Adrenal gland (tissue), 12 donors: ENCODE results near the gene IBA57. TPM values are rescaled to one million over a fixed set of nuclear protein-coding genes. Genes with fewer than 3 reads are reported as not detected.

Experiments
- DNase-seq, 7 donors: peaks; one replicate each; pipeline ENCODE4 v3.0.0-alpha.2; 2019 to 2020
- H3K27ac ChIP-seq, 5 donors: fragments of 200-600 bp; sonication (generic) in 4 of 5; 1 replicate in 3 of 5; 2 replicates in 2 of 5; pipeline versions ENCODE4 v1.5.1 to v1.8.0; 2016 to 2020; ENCODE audit warnings: mild to moderate bottlenecking in 1 of 5
- H3K27me3 ChIP-seq: fragments of 200-600 bp; 2 replicates; pipeline ENCODE4 v1.8.0; 2021
- H3K36me3 ChIP-seq, 2 donors: fragments of 200-600 bp; replicated peaks in 1 of 2; 1 replicate in 1 of 2; 2 replicates in 1 of 2; pipeline versions ENCODE4 v1.5.1 to v1.8.0; 2018 to 2022
- H3K4me1 ChIP-seq, 2 donors: fragments of 200-600 bp; replicated peaks in 1 of 2; 1 replicate in 1 of 2; 2 replicates in 1 of 2; pipeline versions ENCODE4 v1.5.1 to v1.8.0; 2018 to 2021
- H3K4me3 ChIP-seq, 4 donors: fragments of 200-600 bp; sonication (generic) in 3 of 4; one replicate each; pipeline ENCODE4 v1.5.1; 2016 to 2018
- H3K9me3 ChIP-seq, 3 donors: fragments of 200-600 bp; sonication (generic) in 1 of 3; replicated peaks in 1 of 3; 1 replicate in 2 of 3; 2 replicates in 1 of 3; pipeline versions ENCODE4 v1.5.1 to v1.8.0; 2016 to 2021
- CTCF ChIP-seq, 6 experiments: fragments of 450-650 bp in 4 of 6; fragments of 200-600 bp in 2 of 6; sonication (generic) in 1 of 6; IDR thresholded peaks; 1 replicate in 5 of 6; 2 replicates in 1 of 6; pipeline versions ENCODE4 v1.5.1 to v1.8.0; 2016 to 2021; ENCODE audit warnings: antibody characterized with exemption in 6 of 6, mild to moderate bottlenecking in 2 of 6, moderate library complexity in 1 of 6
- POLR2A ChIP-seq, 2 donors: fragments of 450-650 bp; IDR thresholded peaks; one replicate each; pipeline ENCODE4 v1.6.1; 2017; ENCODE audit warnings: antibody characterized with exemption in 2 of 2, mild to moderate bottlenecking in 2 of 2, moderate library complexity in 1 of 2
- WGBS, 4 donors: extraction: QIAGEN DNeasy Blood & Tissue Kit in 2 of 4; methylation state at CpG; one replicate each; pipeline versions ENCODE4 v1.1.5 to v1.1.7; 2013 to 2017; 5-methylcytosine and 5-hydroxymethylcytosine counted together
- intact Hi-C, 2 donors: fragments of 100-400 bp; cut with DNase I; formaldehyde crosslinking; loops; one replicate each; pipeline versions ENCODE4 v1.14.1 to v1.15.0; 2022 to 2023
- polyA plus RNA-seq, 3 donors: library from polyadenylated mRNA; stranded (reverse); fragments of 200-250 nt in 2 of 3; fragments of 350-450 nt in 1 of 3; fragmentation: Illumina TruSeq in 1 of 3; extraction: RNeasy Lipid Tissue Mini Kit (QIAGEN cat#74804) in 1 of 3; gene quantifications; one replicate each; pipeline ENCODE4 v1.2.3, GENCODE V29; 2013 to 2014
- total RNA-seq, 9 donors: library from RNA; depleted of rRNA in 4 of 9; stranded (reverse); fragments of >200 nt in 4 of 9; fragments of 120-200 nt in 1 of 9; fragmentation: NEBNext Ultra II Directional in 1 of 9; extraction: Animal tissue kit (Norgen Biotek cat#: 25700) in 1 of 9; gene quantifications; one replicate each; pipeline versions ENCODE4 v1.1.0 to v1.2.4, GENCODE V29; 2013 to 2023
- donor health status: healthy with polysubstance abuse.
- donor health status: Bipolar disorder and iron deficiency.
- donor health status: DM: yes; HTN: yes; CAD: no.
- donor health status: DM: no; HTN: no; CAD: no.
- donor health status: DM: no; HTN: no; CAD: no.
- donor health status: DM: yes; HTN: yes; CAD: no.

The IBA57 gene
- total and polyA plus RNA-seq, 12 donors = 1.4 to 40.6 (median 13.0) TPM

DNA sequence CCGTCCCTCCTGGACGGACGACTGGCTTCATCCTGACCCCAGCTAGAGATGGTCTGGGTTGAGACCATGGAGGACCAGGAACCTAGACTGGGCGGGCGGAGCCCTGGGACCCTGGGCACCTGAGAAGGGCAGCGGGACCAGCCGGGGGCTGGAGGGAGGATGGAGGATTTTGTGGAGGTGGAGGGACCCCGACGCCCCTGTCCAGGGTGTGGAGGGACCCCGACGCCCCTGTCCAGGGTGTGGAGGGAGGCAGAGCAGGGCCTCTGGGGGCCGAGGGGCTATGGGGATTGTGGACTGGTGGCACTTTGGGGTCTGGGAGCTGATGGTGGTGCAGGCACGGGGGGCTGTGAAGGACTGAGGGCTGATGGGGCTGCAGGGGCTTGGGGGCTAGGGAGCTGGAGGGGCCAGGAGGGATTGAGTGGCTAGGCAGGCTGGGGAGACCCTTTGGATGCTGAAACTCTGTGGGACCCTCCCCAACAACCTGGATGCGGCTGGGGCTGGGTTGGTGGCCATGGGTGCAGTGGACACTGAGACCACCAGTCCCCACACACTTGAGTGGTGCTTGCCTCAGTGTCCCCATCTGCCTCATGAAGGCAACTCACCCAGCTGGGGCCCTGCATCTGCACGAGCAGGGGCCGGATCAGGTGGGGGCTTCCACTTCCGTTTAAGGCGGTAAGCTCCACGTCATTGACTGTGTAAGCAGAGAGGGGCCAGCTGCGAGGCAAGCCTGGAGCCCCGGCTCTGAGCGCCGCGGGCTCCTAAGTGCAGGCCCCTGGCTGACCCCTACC is 8.5 kb upstream of the IBA57 start:
- intact Hi-C loops = no loop called here
- no peaks in the 10 kb centered on the region for H3K36me3 ChIP-seq
- no peak for TF ChIP-seq POLR2A (IDR thresholded peaks at IDR 0.05)
- TF ChIP-seq CTCF (IDR thresholded peaks at IDR 0.05) = no peak
- 69 to 76% (median 71%) methylated on average over 5 to 24 of the region's 24 CpGs for WGBS, 4 donors
- H3K4me1 ChIP-seq = no peaks in the 10 kb centered on the region
- peak in 1 of 7 donors; percentile 7 for DNase-seq
- no peaks in the 10 kb centered on the region for H3K9me3 ChIP-seq
- H3K27me3 ChIP-seq = peaks cover 7% of the 10 kb centered on the region
- H3K27ac ChIP-seq = no peak overlapping the region
- H3K4me3 ChIP-seq = no peak overlapping the region

GRCh38 chr1:228157729-228158126 is 7.9 kb upstream of the IBA57 start:
- Histone ChIP-seq H3K4me1 (no peaks in the 10 kb centered on the region), H3K27me3 (peaks cover 7% of the 10 kb centered on the region), H3K9me3 (no peaks in the 10 kb centered on the region), H3K27ac (no peak overlapping the region), H3K4me3 (no peak overlapping the region), H3K36me3 (no peaks in the 10 kb centered on the region)
- TF ChIP-seq POLR2A (IDR thresholded peaks at IDR 0.05) = no peak
- DNase-seq = peak in 1 of 7 donors; percentile 11
- intact Hi-C loops = no loop called here
- 59 to 70% (median 59%) methylated on average over 11 to 43 of the region's 43 CpGs; no CpG with 5 or more reads in 1 of the 4 donors for WGBS, 4 donors

- H3K27me3 ChIP-seq = peaks cover 7% of the 10 kb centered on the region
- H3K36me3 ChIP-seq = no peaks in the 10 kb centered on the region
- H3K27ac ChIP-seq = no peak overlapping the region
- H3K4me3 ChIP-seq = no peak overlapping the region
- whole genome bisulfite sequencing, 4 donors = 27 to 65% (median 39%) methylated on average over 37 to 98 of the region's 98 CpGs
- H3K9me3 ChIP-seq = no peaks in the 10 kb centered on the region
- no peaks in the 10 kb centered on the region for H3K4me1 ChIP-seq
- peak in 1 of 7 donors; percentile 8 for DNase-seq
- TF ChIP-seq POLR2A (IDR thresholded peaks at IDR 0.05) (no peak), CTCF (IDR thresholded peaks at IDR 0.05) (no peak)
- intact Hi-C loops = no loop called here
These were observed 7.2 kb upstream of the IBA57 start for GRCh38 chr1:228158151-228159007.

GRCh38 chr1:228159008-228159665 is 6.5 kb upstream of the IBA57 start:
- H3K36me3 ChIP-seq = no peaks in the 10 kb centered on the region
- H3K27me3 ChIP-seq = peaks cover 7% of the 10 kb centered on the region
- intact Hi-C loops = no loop called here
- no peaks in the 10 kb centered on the region for H3K4me1 ChIP-seq
- TF ChIP-seq CTCF (IDR thresholded peaks at IDR 0.05) = no peak
- no peak for TF ChIP-seq POLR2A (IDR thresholded peaks at IDR 0.05)
- DNase-seq = peak in 1 of 7 donors; percentile 8
- no peaks in the 10 kb centered on the region for H3K9me3 ChIP-seq
- H3K4me3 ChIP-seq = no peak overlapping the region
- 73 to 81% (median 74%) methylated on average over 9 to 14 of the region's 14 CpGs for WGBS, 4 donors
- H3K27ac ChIP-seq = no peak overlapping the region
